Large intestine (tissue), 12 donors: Measurements from ENCODE around the gene LNP1. TPM values are rescaled to one million over a fixed set of nuclear protein-coding genes. Genes with fewer than 3 reads are reported as not detected.
"Not testable (repeated sequence)": the region's sequence is repeated elsewhere in the genome, so short reads cannot be mapped to it uniquely, and the experiment has no call there.

ENCODE experiments used
- DNase-seq, 2 donors: peaks; one replicate each; pipeline versions ENCODE4 v3.0.0 to v3.0.0-alpha.2; 2013
- H3K27ac ChIP-seq: one replicate; pipeline ENCODE4 v1.5.1; 2013; ENCODE audit warnings: low read length
- H3K27me3 ChIP-seq: 2 replicates; pipeline ENCODE4 v1.6.1; 2013; ENCODE audit warnings: low read length; ENCODE audit not compliant: control insufficient read depth, insufficient read depth
- H3K36me3 ChIP-seq: 2 replicates; pipeline ENCODE4 v1.6.1; 2013; ENCODE audit warnings: low read length; ENCODE audit not compliant: control insufficient read depth, insufficient read depth
- H3K4me1 ChIP-seq: one replicate; pipeline ENCODE4 v1.6.1; 2013; ENCODE audit warnings: low read length; ENCODE audit not compliant: control insufficient read depth, insufficient read depth
- H3K4me3 ChIP-seq: one replicate; pipeline ENCODE4 v1.5.1; 2013; ENCODE audit warnings: low read length
- H3K9me3 ChIP-seq: one replicate; pipeline ENCODE4 v1.6.1; 2013; ENCODE audit warnings: mild to moderate bottlenecking, low read depth, low read length, moderate library complexity; ENCODE audit not compliant: control insufficient read depth
- WGBS: methylation state at CpG from one replicate; pipeline ENCODE4 v1.1.5; 2013; ENCODE audit warnings: low lambda C conversion rate; ENCODE audit not compliant: insufficient coverage; 5-methylcytosine and 5-hydroxymethylcytosine counted together
- long read RNA-seq, 11 donors: transcript quantifications; one replicate each; lab custom pipeline, GENCODE V29; 2026
- polyA plus RNA-seq: library from polyadenylated mRNA; unstranded; fragments of 120-200 nt; gene quantifications from one replicate; pipeline ENCODE4 v1.2.1, GENCODE V29; 2013

LNP1 gene
- 2.2 TPM for polyA plus RNA-seq
- long read RNA-seq, donor 1, partial matches to known transcripts, result 0 of 1 reads
- long read RNA-seq, donor 1, other reads (novel, unspliced or antisense), result 0 of 1 reads
- long read RNA-seq, donor 2, result 0 reads
- long read RNA-seq, donor 3, result 0 reads
- long read RNA-seq, donor 4, partial matches to known transcripts, result 0 of 2 reads
- long read RNA-seq, donor 4, other reads (novel, unspliced or antisense), result 0 of 2 reads
- long read RNA-seq, donor 5, result 0 reads
- long read RNA-seq, donor 6, partial matches to known transcripts, result 0 of 2 reads
- long read RNA-seq, donor 6, other reads (novel, unspliced or antisense), result 0 of 2 reads
- long read RNA-seq, donor 7, partial matches to known transcripts, result 0 of 1 reads
- long read RNA-seq, donor 7, other reads (novel, unspliced or antisense), result 0 of 1 reads
- long read RNA-seq, donor 8, partial matches to known transcripts, result 0 of 4 reads
- long read RNA-seq, donor 8, other reads (novel, unspliced or antisense), result 0 of 4 reads
- long read RNA-seq, donor 9, result 0 reads
- long read RNA-seq, donor 10, partial matches to known transcripts, result 0 of 2 reads
- long read RNA-seq, donor 10, other reads (novel, unspliced or antisense), result 0 of 2 reads
- long read RNA-seq, donor 11, result 0 reads

- Histone ChIP-seq H3K27ac (peak within 1 kb of the TSS; percentile 86), H3K4me1 (peaks cover 2% of the 10 kb centered on the region), H3K4me3 (peak within 1 kb of the TSS; percentile 88), H3K36me3 (no peaks in the 10 kb centered on the region), H3K27me3 (no peaks in the 10 kb centered on the region), H3K9me3 (no peaks in the 10 kb centered on the region)
- DNase-seq, result peak; percentile 95 to 99
- no CpG with 5 or more reads among the region's 64 CpGs for WGBS
Measured at GRCh38 chr3:100400780-100401673, at the start of gene LNP1, which contains the start of gene TOMM70. Gene LNP1, plus strand, starts transcription at chr3:100401539. Its CDS starts 28,191 bp downstream, at chr3:100429730. Gene TOMM70, minus strand, starts transcription at chr3:100401089. Its CDS starts 140 bp downstream, at chr3:100400949.

DNA sequence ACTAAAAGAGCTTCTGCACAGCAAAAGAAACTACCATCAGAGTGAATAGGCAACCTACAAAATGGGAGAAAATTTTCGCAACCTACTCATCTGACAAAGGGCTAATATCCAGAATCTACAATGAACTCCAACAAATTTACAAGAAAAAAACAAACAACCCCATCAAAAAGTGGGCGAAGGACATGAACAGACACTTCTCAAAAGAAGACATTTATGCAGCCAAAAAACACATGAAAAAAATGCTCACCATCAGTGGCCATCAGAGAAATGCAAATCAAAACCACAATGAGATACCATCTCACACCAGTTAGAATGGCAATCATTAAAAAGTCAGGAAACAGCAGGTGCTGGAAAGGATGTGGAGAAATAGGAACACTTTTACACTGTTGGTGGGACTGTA lies 49.6 kb upstream of the LNP1 start:
- peak overlapping the region; percentile 92 for H3K27ac ChIP-seq
- not testable (repeated sequence) for DNase-seq, H3K4me3 ChIP-seq, H3K9me3 ChIP-seq, H3K27me3 ChIP-seq
- no CpG with 5 or more reads among the region's 2 CpGs for WGBS
- peaks cover 11% of the 10 kb centered on the region for H3K4me1 ChIP-seq
- H3K36me3 ChIP-seq, result peaks cover 70% of the 10 kb centered on the region

DNA sequence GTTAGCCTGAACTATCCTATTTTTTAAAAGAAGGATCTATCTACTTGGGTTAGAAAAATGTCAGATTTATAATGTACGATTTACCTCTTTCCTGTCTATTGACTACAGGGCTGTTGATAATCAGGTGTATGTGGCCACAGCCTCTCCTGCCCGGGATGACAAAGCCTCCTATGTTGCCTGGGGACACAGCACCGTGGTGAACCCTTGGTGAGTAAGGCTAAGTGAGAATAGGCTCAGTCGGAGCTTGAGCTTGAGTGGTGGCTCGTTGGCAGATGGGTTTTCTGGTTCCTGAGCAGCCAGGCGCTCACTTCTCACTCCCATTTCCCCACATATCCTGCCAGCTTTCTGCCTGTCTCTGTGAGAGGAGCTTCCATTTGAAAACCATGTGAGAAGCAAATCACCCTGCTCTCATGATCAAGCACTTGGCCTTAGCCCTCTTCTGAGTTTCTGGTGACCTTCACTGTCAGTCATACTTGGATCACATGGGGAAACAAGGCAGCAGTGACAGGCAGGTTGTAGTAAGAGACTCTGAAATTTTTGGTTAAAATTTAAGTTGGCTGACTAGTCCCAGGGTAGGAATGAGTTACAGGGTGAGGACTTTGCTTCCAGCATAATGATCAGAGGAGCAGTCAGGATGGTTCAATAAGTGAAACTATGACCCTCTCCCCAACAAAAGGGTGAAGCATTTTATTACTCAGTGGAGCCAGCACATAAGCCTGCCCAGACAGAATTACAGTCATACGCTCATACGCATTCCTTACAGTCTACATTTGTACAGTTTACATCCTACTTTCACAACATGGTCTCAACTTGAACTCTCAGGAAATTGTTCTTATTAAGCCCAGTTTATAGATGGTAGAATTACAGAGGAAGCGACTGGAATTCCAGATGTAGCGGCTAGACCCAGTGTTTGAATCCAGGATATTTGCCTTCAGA lies 48.8 kb upstream of the LNP1 start:
- WGBS, result no CpG with 5 or more reads among the region's 10 CpGs
- H3K4me1 ChIP-seq, result peaks cover 11% of the 10 kb centered on the region

GRCh38 chr3:100354850-100355249 lies 46.5 kb upstream of the LNP1 start:
- H3K27ac ChIP-seq, result no peak overlapping the region
- H3K9me3 ChIP-seq, result no peaks in the 10 kb centered on the region
- H3K27me3 ChIP-seq, result no peaks in the 10 kb centered on the region
- no peak for DNase-seq
- H3K36me3 ChIP-seq, result peaks cover 44% of the 10 kb centered on the region
- no CpG with 5 or more reads among the region's 3 CpGs for WGBS
- H3K4me3 ChIP-seq, result no peak overlapping the region
- H3K4me1 ChIP-seq, result peaks cover 11% of the 10 kb centered on the region

More for the DNA sequence above, 48.8 kb upstream of the LNP1 start:
- Histone ChIP-seq H3K27ac (peak overlapping the region; percentile 92), H3K4me3 (no peak overlapping the region), H3K27me3 (no peaks in the 10 kb centered on the region), H3K36me3 (peaks cover 63% of the 10 kb centered on the region), H3K9me3 (no peaks in the 10 kb centered on the region)
- DNase-seq, result peak; percentile 47 to 68

GRCh38 chr3:100358413-100358812 lies 42.9 kb upstream of the LNP1 start:
- Histone ChIP-seq H3K4me3 (no peak overlapping the region), H3K27ac (peak overlapping the region; percentile 43), H3K27me3 (no peaks in the 10 kb centered on the region), H3K9me3 (no peaks in the 10 kb centered on the region), H3K4me1 (peaks cover 3% of the 10 kb centered on the region), H3K36me3 (peaks cover 40% of the 10 kb centered on the region)
- peak; percentile 40 to 57 for DNase-seq
- 67% methylated on average over 1 of the region's 2 CpGs for WGBS

- peaks cover 39% of the 10 kb centered on the region for H3K36me3 ChIP-seq
- WGBS, result 100% methylated on average over 2 of the region's 3 CpGs
- peak overlapping the region; percentile 43 for H3K27ac ChIP-seq
Measured at GRCh38 chr3:100359035-100359434, 42.3 kb upstream of the LNP1 start.

GRCh38 chr3:100360757-100361496 lies 40.4 kb upstream of the LNP1 start:
- Histone ChIP-seq H3K4me1 (no peaks in the 10 kb centered on the region), H3K9me3 (no peaks in the 10 kb centered on the region), H3K4me3 (no peak overlapping the region), H3K27me3 (no peaks in the 10 kb centered on the region), H3K36me3 (peaks cover 34% of the 10 kb centered on the region), H3K27ac (no peak overlapping the region)
- DNase-seq, result no peak
- 100% methylated on average over 1 of the region's 4 CpGs for WGBS

More at GRCh38 chr3:100359035-100359434, 42.3 kb upstream of the LNP1 start:
- H3K4me1 ChIP-seq, result no peaks in the 10 kb centered on the region
- H3K9me3 ChIP-seq, result no peaks in the 10 kb centered on the region
- no peak for DNase-seq
- no peak overlapping the region for H3K4me3 ChIP-seq
- no peaks in the 10 kb centered on the region for H3K27me3 ChIP-seq

- no CpG with 5 or more reads among the region's 1 CpG for WGBS
- no peaks in the 10 kb centered on the region for H3K9me3 ChIP-seq
- no peak for DNase-seq
- H3K27ac ChIP-seq, result no peak overlapping the region
- no peaks in the 10 kb centered on the region for H3K27me3 ChIP-seq
- H3K4me3 ChIP-seq, result no peak overlapping the region
- H3K4me1 ChIP-seq, result no peaks in the 10 kb centered on the region
- H3K36me3 ChIP-seq, result peaks cover 39% of the 10 kb centered on the region
Measured at GRCh38 chr3:100361897-100362296, 39.4 kb upstream of the LNP1 start.

- Histone ChIP-seq H3K27ac (no peak overlapping the region), H3K36me3 (peaks cover 54% of the 10 kb centered on the region), H3K4me3 (no peak overlapping the region), H3K4me1 (no peaks in the 10 kb centered on the region), H3K27me3 (no peaks in the 10 kb centered on the region), H3K9me3 (no peaks in the 10 kb centered on the region)
- WGBS, result 100% methylated on average over 1 of the region's 3 CpGs
- no peak for DNase-seq
Measured at GRCh38 chr3:100364421-100364820, 36.9 kb upstream of the LNP1 start.
